Mesenchymal stem cell (in vitro differentiated cells and primary cell): ENCODE data around the gene KRTAP4-11. TPM values are rescaled to one million over a fixed set of nuclear protein-coding genes. Genes with fewer than 3 reads are reported as not detected.
"Not testable (repeated sequence)": the region's sequence is repeated elsewhere in the genome, so short reads cannot be mapped to it uniquely, and the experiment has no call there.

Source experiments
- DNase-seq: peaks from one replicate; pipeline ENCODE4 v3.0.0-alpha.2; 2013
- H2AFZ ChIP-seq: one replicate; pipeline ENCODE4 v1.6.1; 2013; ENCODE audit warnings: low read depth, mild to moderate bottlenecking, control low read depth, inconsistent platforms, low read length, moderate library complexity
- H2AK5ac ChIP-seq: 2 replicates; pipeline ENCODE4 v1.6.1; 2013; ENCODE audit warnings: low read length, moderate library complexity, mild to moderate bottlenecking, inconsistent platforms; ENCODE audit not compliant: severe bottlenecking
- H2BK120ac ChIP-seq: one replicate; pipeline ENCODE4 v1.6.1; 2013; ENCODE audit warnings: low read depth, mild to moderate bottlenecking, inconsistent platforms, low read length, moderate library complexity
- H2BK12ac ChIP-seq, 2 experiments: one replicate each; pipeline ENCODE4 v1.6.1; 2013; ENCODE audit warnings: inconsistent platforms in 2 of 2, low read length in 2 of 2, mild to moderate bottlenecking in 2 of 2, moderate library complexity in 2 of 2, control low read depth in 1 of 2
- H2BK15ac ChIP-seq: one replicate; pipeline ENCODE4 v1.6.1; 2013; ENCODE audit warnings: mild to moderate bottlenecking, low read depth, inconsistent platforms; ENCODE audit not compliant: poor library complexity, severe bottlenecking
- H2BK5ac ChIP-seq: 2 replicates; pipeline ENCODE4 v1.6.1; 2013; ENCODE audit warnings: low read depth, mild to moderate bottlenecking, low read length, control low read depth, inconsistent platforms; ENCODE audit not compliant: poor library complexity, severe bottlenecking
- H3K14ac ChIP-seq, 2 experiments: one replicate each; pipeline ENCODE4 v1.6.1; 2013; ENCODE audit warnings: inconsistent platforms in 2 of 2, low read length in 2 of 2, control low read depth in 1 of 2, mild to moderate bottlenecking in 1 of 2, moderate library complexity in 1 of 2
- H3K18ac ChIP-seq, 2 experiments: one replicate each; pipeline ENCODE4 v1.6.1; 2013; ENCODE audit warnings: inconsistent platforms in 2 of 2, low read length in 2 of 2, control low read depth in 1 of 2, low read depth in 1 of 2, mild to moderate bottlenecking in 1 of 2
- H3K23ac ChIP-seq, 2 experiments: one replicate each; pipeline ENCODE4 v1.6.1; 2013; ENCODE audit warnings: inconsistent platforms in 2 of 2, low read length in 2 of 2, mild to moderate bottlenecking in 2 of 2, moderate library complexity in 2 of 2, control low read depth in 1 of 2
- H3K27ac ChIP-seq: 2 replicates; pipeline ENCODE4 v1.5.1; 2013; ENCODE audit warnings: mild to moderate bottlenecking, moderate library complexity, low read length, control low read depth, inconsistent platforms; ENCODE audit not compliant: poor library complexity, severe bottlenecking
- H3K27me3 ChIP-seq, 2 experiments: 2 replicates each; pipeline versions ENCODE4 v1.6.1 to v1.7.0; 2013; ENCODE audit warnings: low read length in 2 of 2, mild to moderate bottlenecking in 2 of 2, moderate library complexity in 2 of 2, control low read depth in 1 of 2, inconsistent platforms in 1 of 2; ENCODE audit not compliant: control insufficient read depth in 1 of 2, insufficient read depth in 1 of 2
- H3K36me3 ChIP-seq, 2 experiments: 2 replicates each; pipeline versions ENCODE4 v1.6.1 to v1.7.0; 2013; ENCODE audit warnings: low read length in 2 of 2, control low read depth in 1 of 2, inconsistent platforms in 1 of 2, low read depth in 1 of 2, mild to moderate bottlenecking in 1 of 2; ENCODE audit not compliant: insufficient read depth in 2 of 2, control insufficient read depth in 1 of 2
- H3K4ac ChIP-seq, 2 experiments: one replicate each; pipeline ENCODE4 v1.6.1; 2013; ENCODE audit warnings: inconsistent platforms in 2 of 2, low read length in 2 of 2, mild to moderate bottlenecking in 2 of 2, moderate library complexity in 2 of 2, control low read depth in 1 of 2, low read depth in 1 of 2
- H3K4me1 ChIP-seq: 2 replicates; pipeline ENCODE4 v1.6.1; 2013; ENCODE audit warnings: low read depth, low read length, control low read depth; ENCODE audit not compliant: control insufficient read depth, insufficient read depth
- H3K4me2 ChIP-seq: 2 replicates; pipeline ENCODE4 v1.6.1; 2013; ENCODE audit warnings: low read length, mild to moderate bottlenecking, inconsistent platforms; ENCODE audit not compliant: poor library complexity, severe bottlenecking
- H3K4me3 ChIP-seq, 2 experiments: 2 replicates each; pipeline versions ENCODE4 v1.5.1 to v1.7.0; 2013; ENCODE audit warnings: low read length in 2 of 2, mild to moderate bottlenecking in 2 of 2, control low read depth in 1 of 2, low read depth in 1 of 2; ENCODE audit not compliant: insufficient read depth in 1 of 2
- H3K79me1 ChIP-seq: replicated peaks from 2 replicates; pipeline ENCODE4 v1.6.1; 2013; ENCODE audit warnings: mild to moderate bottlenecking, control low read depth, low read length, inconsistent platforms; ENCODE audit not compliant: poor library complexity, severe bottlenecking
- H3K9ac ChIP-seq: 2 replicates; pipeline ENCODE4 v1.7.0; 2013; ENCODE audit warnings: mild to moderate bottlenecking, low read length, moderate library complexity
- H3K9me3 ChIP-seq: 2 replicates; pipeline ENCODE4 v1.7.0; 2013; ENCODE audit warnings: mild to moderate bottlenecking, low read length; ENCODE audit not compliant: control insufficient read depth
- H4K8ac ChIP-seq: one replicate; pipeline ENCODE4 v1.6.1; 2013; ENCODE audit warnings: inconsistent platforms, mild to moderate bottlenecking, low read length, moderate library complexity
- H4K91ac ChIP-seq: one replicate; pipeline ENCODE4 v1.6.1; 2013; ENCODE audit warnings: mild to moderate bottlenecking, low read length, inconsistent platforms
- WGBS: methylation state at CpG from one replicate; pipeline ENCODE4 v1.1.7; 2013; ENCODE audit warnings: mixed read lengths; 5-methylcytosine and 5-hydroxymethylcytosine counted together
- polyA plus RNA-seq, 2 experiments: library from polyadenylated mRNA; stranded (reverse); fragments of 200-250 nt; gene quantifications; one replicate each; pipeline ENCODE4 v1.2.3, GENCODE V29; 2013

KRTAP4-11 gene
- polyA plus RNA-seq (2013, experiment 1 of 2) = not detected
- polyA plus RNA-seq (2013, experiment 2 of 2) = not detected

- H2AFZ ChIP-seq, H3K79me1 ChIP-seq, H3K18ac ChIP-seq, H3K4me3 ChIP-seq, H3K27me3 ChIP-seq, H3K14ac ChIP-seq, H3K4me2 ChIP-seq, H3K9ac ChIP-seq, H2BK15ac ChIP-seq, H4K8ac ChIP-seq, H2BK12ac ChIP-seq, H2BK120ac ChIP-seq, H3K9me3 ChIP-seq, H4K91ac ChIP-seq, H3K4me1 ChIP-seq, DNase-seq, H3K23ac ChIP-seq, H2BK5ac ChIP-seq, H3K27ac ChIP-seq, H3K36me3 ChIP-seq, H3K4ac ChIP-seq: not testable (repeated sequence)
- WGBS = 82% methylated on average over 9 of the region's 10 CpGs
- H2AK5ac ChIP-seq = peak within 1 kb of the TSS; percentile 69
These were observed at the start of gene KRTAP4-11 for GRCh38 chr17:41117846-41118386. TSS of gene KRTAP4-11 (minus strand) at chr17:41118373. CDS start at chr17:41118315, 58 bp downstream.

- WGBS = 92% methylated on average over 7 of the region's 7 CpGs
- Histone ChIP-seq H2BK120ac (no peak overlapping the region), H2BK12ac (no peak overlapping the region), H3K4me3 (no peak overlapping the region), H3K27me3 (no peaks in the 10 kb centered on the region), H2AFZ (no peak overlapping the region), H3K23ac (no peak overlapping the region), H3K79me1 (no peaks in the 10 kb centered on the region), H2AK5ac (no peak overlapping the region), H3K36me3 (no peaks in the 10 kb centered on the region), H4K91ac (no peak overlapping the region), H3K4me2 (no peak overlapping the region), H4K8ac (no peak overlapping the region), H3K14ac (no peak overlapping the region), H3K18ac (no peak overlapping the region), H2BK5ac (no peak overlapping the region), H3K9ac (no peak overlapping the region), H3K9me3 (no peaks in the 10 kb centered on the region), H3K4ac (no peak overlapping the region), H2BK15ac (no peak overlapping the region), H3K27ac (no peak overlapping the region), H3K4me1 (peaks cover 3% of the 10 kb centered on the region)
- DNase-seq = no peak
These were observed 49.4 kb upstream of the KRTAP4-11 start for GRCh38 chr17:41167561-41167960.

GRCh38 chr17:41163828-41164227 is 45.7 kb upstream of the KRTAP4-11 start:
- H2BK15ac ChIP-seq = no peak overlapping the region
- no peak overlapping the region for H2BK120ac ChIP-seq
- H3K36me3 ChIP-seq = peaks cover 0 to 4% of the 10 kb centered on the region in 2 experiments
- no peak for DNase-seq
- H4K91ac ChIP-seq = no peak overlapping the region
- no peak overlapping the region for H3K4me3 ChIP-seq
- H3K14ac ChIP-seq = no peak overlapping the region
- H4K8ac ChIP-seq = no peak overlapping the region
- no peak overlapping the region for H3K4ac ChIP-seq
- no peak overlapping the region for H2AK5ac ChIP-seq
- no peaks in the 10 kb centered on the region for H3K9me3 ChIP-seq
- no peaks in the 10 kb centered on the region for H3K27me3 ChIP-seq
- H3K4me2 ChIP-seq = no peak overlapping the region
- no peak overlapping the region for H3K18ac ChIP-seq
- no peak overlapping the region for H3K9ac ChIP-seq
- no peak overlapping the region for H2BK12ac ChIP-seq
- WGBS = 82% methylated on average over 5 of the region's 7 CpGs
- no peak overlapping the region for H2BK5ac ChIP-seq
- H2AFZ ChIP-seq = no peak overlapping the region
- no peaks in the 10 kb centered on the region for H3K79me1 ChIP-seq
- no peak overlapping the region for H3K27ac ChIP-seq
- peaks cover 7% of the 10 kb centered on the region for H3K4me1 ChIP-seq
- no peak overlapping the region for H3K23ac ChIP-seq

GRCh38 chr17:41160648-41161047 is 42.5 kb upstream of the KRTAP4-11 start, which contains the start of gene KRTAP4-4:
TSS of gene KRTAP4-4 (minus strand) at chr17:41160748. CDS start at chr17:41160691, 57 bp downstream.
- Histone ChIP-seq H3K4ac (peak within 1 kb of the TSS in 1 of 2 experiments; percentile 2), H4K8ac (no peak within 1 kb of the TSS), H3K23ac (peak within 1 kb of the TSS in 1 of 2 experiments; percentile 72), H3K4me3 (no peak within 1 kb of the TSS), H3K18ac (no peak within 1 kb of the TSS), H2BK15ac (no peak within 1 kb of the TSS), H3K9ac (no peak within 1 kb of the TSS), H2BK12ac (no peak within 1 kb of the TSS), H4K91ac (no peak within 1 kb of the TSS), H2BK120ac (no peak within 1 kb of the TSS), H3K4me2 (no peak within 1 kb of the TSS), H2BK5ac (no peak within 1 kb of the TSS), H3K4me1 (peaks cover 4% of the 10 kb centered on the region), H3K27ac (no peak within 1 kb of the TSS), H3K9me3 (no peaks in the 10 kb centered on the region), H2AK5ac (no peak within 1 kb of the TSS), H3K14ac (peak within 1 kb of the TSS in 1 of 2 experiments; percentile 93), H3K79me1 (no peaks in the 10 kb centered on the region), H2AFZ (no peak within 1 kb of the TSS), H3K27me3 (no peaks in the 10 kb centered on the region), H3K36me3 (peaks cover 0 to 4% of the 10 kb centered on the region in 2 experiments)
- 100% methylated on average over 1 of the region's 1 CpG for WGBS
- no peak for DNase-seq
